ENCODE data around the gene OSER1. TPM values are rescaled to one million over a fixed set of nuclear protein-coding genes. Genes with fewer than 3 reads are reported as not detected.

OSER1 gene
- total RNA-seq, 1 experiment from 2014 or later = 24.3 TPM

- Mint-ChIP-seq H3K9me3 (no peaks in the 10 kb centered on the region), H3K27ac (no peak within 1 kb of the TSS)
- DNase-seq (ENCODE audit: low spot score) = peak; percentile 74
Observed at GRCh38 chr20:44187054-44187771, 23.4 kb downstream of the OSER1 start, which contains the start of gene JPH2. Gene JPH2 (minus strand): TSS chr20:44187188. CDS start chr20:44186705, 483 bp downstream.

GRCh38 chr20:44186674-44187053, 23.9 kb downstream of the OSER1 start:
- H3K9me3 Mint-ChIP-seq = no peaks in the 10 kb centered on the region
- ChIA-PET POLR2A (interaction anchor here (1.2 kb wide), 1 partner anchor 14 kb away, joined by 3 read pairs; no protein-coding TSS in a partner anchor), CTCF (interaction anchor here (1.2 to 6.8 kb wide), 5 partner anchors 49 to 131 kb away, joined by 4 to 368 read pairs (median 9); no protein-coding TSS in a partner anchor)
- peak; percentile 25 for ATAC-seq
- no peaks in the 10 kb centered on the region; the same call in 1 of the 2 replicates for H3K27me3 Mint-ChIP-seq (ENCODE audit: low read depth)
- DNase-seq (ENCODE audit: low spot score) = peak; percentile 28
- H3K36me3 Mint-ChIP-seq = no peaks in the 10 kb centered on the region
- TF ChIP-seq HMGXB4 (CRISPR knock-in tag; IDR thresholded peaks at IDR 0.05) (no peak), ZSCAN18 (CRISPR knock-in tag; IDR thresholded peaks at IDR 0.05) (no peak)
- no peak overlapping the region for H3K27ac Mint-ChIP-seq
- peaks cover 10% of the 10 kb centered on the region for H3K4me1 Mint-ChIP-seq
- peak overlapping the region; percentile 71 for H3K4me3 Mint-ChIP-seq

More at GRCh38 chr20:44187054-44187771, 23.4 kb downstream of the OSER1 start, which contains the start of gene JPH2:
- peak; percentile 75 for ATAC-seq
- H3K4me3 Mint-ChIP-seq = peak within 1 kb of the TSS; percentile 71
- ChIA-PET POLR2A (interaction anchor here (0.8 to 1.4 kb wide), 4 partner anchors 15 to 67 kb away, joined by 3 read pairs; no protein-coding TSS in a partner anchor), CTCF (interaction anchor here (0.7 to 6.8 kb wide), 12 partner anchors 26 to 438 kb away, joined by 3 to 368 read pairs (median 5); no protein-coding TSS in a partner anchor)
- peaks cover 9% of the 10 kb centered on the region for H3K4me1 Mint-ChIP-seq
- no peaks in the 10 kb centered on the region for H3K36me3 Mint-ChIP-seq
- TF ChIP-seq ETV6 (CRISPR knock-in tag; IDR thresholded peaks at IDR 0.05) (no peak), ZNF138 (CRISPR knock-in tag; conservative IDR thresholded peaks at IDR 0.05) (no peak), USF1 (CRISPR knock-in tag; IDR thresholded peaks at IDR 0.05) (no peak), ZNF317 (CRISPR knock-in tag; IDR thresholded peaks at IDR 0.05; ENCODE audit: borderline replicate concordance, low read depth) (no peak), JAZF1 (CRISPR knock-in tag; IDR thresholded peaks at IDR 0.05) (no peak), ERG (CRISPR knock-in tag; IDR thresholded peaks at IDR 0.05) (no peak)
- no peaks in the 10 kb centered on the region; the same call in none of the 2 replicates for H3K27me3 Mint-ChIP-seq (ENCODE audit: low read depth)

GRCh38 chr20:44186201-44186600, 24.4 kb downstream of the OSER1 start:
- no peak for TF ChIP-seq ZNF532 (CRISPR knock-in tag; IDR thresholded peaks at IDR 0.05; ENCODE audit: borderline replicate concordance)
- Mint-ChIP-seq H3K4me1 (peaks cover 15% of the 10 kb centered on the region), H3K4me3 (peak overlapping the region; percentile 71), H3K27ac (no peak overlapping the region), H3K36me3 (no peaks in the 10 kb centered on the region), H3K27me3 (ENCODE audit: low read depth) (no peaks in the 10 kb centered on the region; the same call in 1 of the 2 replicates), H3K9me3 (no peaks in the 10 kb centered on the region)
- DNase-seq (ENCODE audit: low spot score) = no peak
- CTCF ChIA-PET = no interaction called here
- ATAC-seq = no peak
- POLR2A ChIA-PET = no interaction called here
